SU-DHL-6 (cell line): Measurements from ENCODE around the gene SKIC8.

Source experiments
- H2AFZ ChIP-seq: fragments of 200-600 bp; sonication (generic); 2 replicates; pipeline ENCODE4 v1.6.1; 2014; ENCODE audit warnings: low read depth, mild to moderate bottlenecking, moderate library complexity, mixed read lengths, antibody characterized with exemption, low read length; ENCODE audit not compliant: severe bottlenecking
- H3F3A ChIP-seq: fragments of 200-600 bp; shearing (Covaris generic); 2 replicates; pipeline ENCODE4 v1.6.0; 2016; ENCODE audit warnings: antibody characterized with exemption, mild to moderate bottlenecking; ENCODE audit not compliant: insufficient read depth
- H3K27ac ChIP-seq: fragments of 200-600 bp; sonication (generic); 2 replicates; pipeline ENCODE4 v1.5.1; 2016; ENCODE audit warnings: low read depth, mild to moderate bottlenecking, low read length, moderate library complexity, mixed read lengths
- H3K27me3 ChIP-seq: fragments of 200-600 bp; sonication (generic), shearing (Covaris generic); 2 replicates; pipeline ENCODE4 v1.6.0; 2014; ENCODE audit warnings: mild to moderate bottlenecking, low read length
- H3K36me3 ChIP-seq: fragments of 200-600 bp; sonication (generic); 2 replicates; pipeline ENCODE4 v1.6.1; 2014; ENCODE audit warnings: mild to moderate bottlenecking, low read length, mixed read lengths
- H3K4me2 ChIP-seq: fragments of 300-600, 200-600 bp; shearing (Covaris generic), sonication (generic); 2 replicates; pipeline ENCODE4 v1.6.0; 2014; ENCODE audit warnings: low read length, low read depth, mild to moderate bottlenecking; ENCODE audit not compliant: poor library complexity, severe bottlenecking
- H3K4me3 ChIP-seq: fragments of 200-600 bp; sonication (generic); 2 replicates; pipeline ENCODE4 v1.5.1; 2014; ENCODE audit warnings: antibody characterized with exemption, low read length, mild to moderate bottlenecking, mixed read lengths; ENCODE audit not compliant: insufficient read depth, poor library complexity, severe bottlenecking
- H3K79me2 ChIP-seq: fragments of 200-600 bp; sonication (generic); 2 replicates; pipeline ENCODE4 v1.6.1; 2014; ENCODE audit warnings: mild to moderate bottlenecking, low read length, moderate library complexity; ENCODE audit not compliant: insufficient read depth
- H3K9ac ChIP-seq: fragments of 200-600 bp; sonication (generic); 2 replicates; pipeline ENCODE4 v1.7.0; 2014; ENCODE audit warnings: mild to moderate bottlenecking, low read length
- H3K9me2 ChIP-seq: fragments of 200-600 bp; sonication (generic); replicated peaks from 2 replicates; pipeline ENCODE4 v1.6.1; 2014; ENCODE audit warnings: low read length; ENCODE audit not compliant: insufficient read depth
- H3K9me3 ChIP-seq: fragments of 200-600 bp; sonication (generic); 2 replicates; pipeline ENCODE4 v1.6.1; 2014; ENCODE audit warnings: low read length, mixed read lengths; ENCODE audit not compliant: insufficient read depth
- H4K20me1 ChIP-seq: fragments of 200-600 bp; sonication (generic); 2 replicates; pipeline ENCODE4 v1.6.1; 2014; ENCODE audit warnings: low read depth, mild to moderate bottlenecking, antibody characterized with exemption, low read length, moderate library complexity, mixed read lengths
- CTCF ChIP-seq: fragments of 200-600 bp; sonication (generic); IDR thresholded peaks from one replicate; pipeline ENCODE4 v1.5.1; 2017; ENCODE audit warnings: antibody characterized with exemption, mild to moderate bottlenecking, low read length, moderate library complexity; ENCODE audit not compliant: insufficient read depth, poor library complexity, severe bottlenecking
- EZH2phosphoT487 ChIP-seq: fragments of 200-600 bp; sonication (generic), shearing (Covaris generic); conservative IDR thresholded peaks from 2 replicates; pipeline ENCODE4 v1.6.1; 2018; ENCODE audit warnings: mild to moderate bottlenecking, antibody characterized with exemption, low read length, moderate library complexity, mixed read lengths

SKIC8 gene

DNA sequence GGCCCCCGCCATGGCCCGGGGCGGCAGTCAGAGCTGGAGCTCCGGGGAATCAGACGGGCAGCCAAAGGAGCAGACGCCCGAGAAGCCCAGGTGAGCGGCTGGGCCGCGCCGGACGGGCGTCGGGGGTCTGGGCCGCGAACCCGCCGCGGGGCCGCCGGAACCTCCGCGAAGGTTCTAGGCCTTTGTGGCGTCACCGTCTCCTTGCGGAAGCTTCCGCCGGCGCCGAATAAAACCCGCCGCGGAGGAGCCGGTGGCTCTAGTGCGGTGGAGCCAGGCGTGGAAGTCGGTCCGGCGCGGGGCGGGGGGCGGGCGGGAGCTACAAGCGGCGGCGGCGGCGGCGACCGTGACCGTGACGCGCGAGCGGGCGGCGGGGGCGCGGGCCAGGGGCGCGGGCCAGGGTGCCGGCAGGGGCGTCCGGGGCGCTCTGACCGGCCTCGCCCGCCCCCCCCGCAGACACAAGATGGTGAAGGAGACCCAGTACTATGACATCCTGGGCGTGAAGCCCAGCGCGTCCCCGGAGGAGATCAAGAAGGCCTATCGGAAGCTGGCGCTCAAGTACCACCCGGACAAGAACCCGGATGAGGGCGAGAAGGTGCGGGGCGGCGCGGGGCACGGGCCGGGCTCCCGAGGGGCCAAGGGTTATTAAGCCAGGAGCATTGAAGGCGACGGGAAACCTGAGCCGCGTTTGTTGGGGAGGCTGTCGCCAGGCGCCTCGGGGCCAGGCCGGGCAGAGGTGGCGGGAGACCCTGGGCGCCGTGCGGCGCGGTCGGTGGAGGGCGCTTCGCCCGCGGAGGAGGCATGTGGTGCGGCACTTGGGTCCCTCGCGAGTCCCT, 34.9 kb downstream of the SKIC8 start, which contains the start of gene DNAJA4:
TSS of gene DNAJA4 (plus strand) at position 259 of the 833 bp plus-strand sequence. CDS start at position 461, 202 bp downstream.
- H3K9me2 ChIP-seq: no peaks in the 10 kb centered on the region
- H3K4me2 ChIP-seq: no peak within 1 kb of the TSS
- no peaks in the 10 kb centered on the region for H3K9me3 ChIP-seq
- H3F3A ChIP-seq: no peaks in the 10 kb centered on the region
- H3K9ac ChIP-seq: no peak within 1 kb of the TSS
- no peaks in the 10 kb centered on the region for H3K27me3 ChIP-seq
- no peak within 1 kb of the TSS for H3K4me3 ChIP-seq
- H2AFZ ChIP-seq: no peak within 1 kb of the TSS
- no peaks in the 10 kb centered on the region for H3K79me2 ChIP-seq
- no peak within 1 kb of the TSS for H3K27ac ChIP-seq
- H4K20me1 ChIP-seq: no peaks in the 10 kb centered on the region
- TF ChIP-seq CTCF: no peak
- TF ChIP-seq EZH2phosphoT487: no peak
- no peaks in the 10 kb centered on the region for H3K36me3 ChIP-seq

- Histone ChIP-seq H2AFZ (no peak overlapping the region), H4K20me1 (no peaks in the 10 kb centered on the region), H3K9me2 (no peaks in the 10 kb centered on the region), H3K4me2 (no peak overlapping the region), H3F3A (no peaks in the 10 kb centered on the region), H3K27ac (no peak overlapping the region), H3K9ac (no peak overlapping the region), H3K9me3 (no peaks in the 10 kb centered on the region), H3K27me3 (no peaks in the 10 kb centered on the region), H3K4me3 (no peak overlapping the region), H3K79me2 (no peaks in the 10 kb centered on the region), H3K36me3 (no peaks in the 10 kb centered on the region)
- TF ChIP-seq EZH2phosphoT487: no peak
Measured at GRCh38 chr15:78263907-78264303, 35.5 kb downstream of the SKIC8 start.

DNA sequence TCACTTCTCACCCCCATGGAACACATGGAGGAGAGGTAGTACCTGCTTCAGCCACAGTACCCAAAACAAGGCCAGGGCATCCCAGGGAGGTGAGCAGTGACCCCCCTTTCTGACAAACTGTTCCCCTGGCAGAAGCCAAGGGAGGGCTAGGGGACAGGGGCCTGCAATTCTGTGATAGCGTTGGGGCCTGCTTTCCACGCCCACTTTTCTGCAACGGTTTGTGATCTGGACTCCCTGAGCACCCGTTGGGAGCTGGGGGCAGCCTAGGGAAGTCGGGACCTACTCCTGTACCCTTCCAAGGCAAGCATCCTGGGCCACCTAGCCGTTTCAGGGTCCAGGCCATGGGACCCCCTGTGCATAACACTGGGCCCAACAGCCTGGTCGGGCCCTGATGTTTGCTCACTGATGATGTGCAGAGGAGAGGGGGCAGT, 36.0 kb downstream of the SKIC8 start:
- H3K27ac ChIP-seq: no peak overlapping the region
- no peaks in the 10 kb centered on the region for H3K9me3 ChIP-seq
- TF ChIP-seq CTCF (no peak), EZH2phosphoT487 (no peak)
- no peaks in the 10 kb centered on the region for H4K20me1 ChIP-seq
- no peak overlapping the region for H3K9ac ChIP-seq
- no peaks in the 10 kb centered on the region for H3K36me3 ChIP-seq
- H3K4me2 ChIP-seq: no peak overlapping the region
- no peaks in the 10 kb centered on the region for H3K27me3 ChIP-seq
- H3F3A ChIP-seq: no peaks in the 10 kb centered on the region
- H3K79me2 ChIP-seq: no peaks in the 10 kb centered on the region
- H3K4me3 ChIP-seq: no peak overlapping the region
- H3K9me2 ChIP-seq: no peaks in the 10 kb centered on the region
- no peak overlapping the region for H2AFZ ChIP-seq

GRCh38 chr15:78261062-78261461, 38.3 kb downstream of the SKIC8 start:
- H3K9me2 ChIP-seq: no peaks in the 10 kb centered on the region
- no peaks in the 10 kb centered on the region for H3K36me3 ChIP-seq
- H3K4me3 ChIP-seq: no peak overlapping the region
- no peak overlapping the region for H3K9ac ChIP-seq
- H3K4me2 ChIP-seq: no peak overlapping the region
- H3K27me3 ChIP-seq: no peaks in the 10 kb centered on the region
- no peaks in the 10 kb centered on the region for H3K79me2 ChIP-seq
- no peak overlapping the region for H3K27ac ChIP-seq
- no peak overlapping the region for H2AFZ ChIP-seq
- no peaks in the 10 kb centered on the region for H4K20me1 ChIP-seq
- TF ChIP-seq EZH2phosphoT487: no peak
- no peak for TF ChIP-seq CTCF
- no peaks in the 10 kb centered on the region for H3K9me3 ChIP-seq
- H3F3A ChIP-seq: no peaks in the 10 kb centered on the region
